Measurements from ENCODE around the gene JAKMIP1.

The JAKMIP1 gene

GRCh38 chr4:6208416-6208815, 8.1 kb upstream of the JAKMIP1 start:
- TF ChIP-seq CTCF (IDR thresholded peaks at IDR 0.05; ENCODE audit: low read depth, low read length, missing control alignments): no peak
- no peak for DNase-seq (ENCODE audit: extremely low read depth, low read depth)
- no peak overlapping the region for H3K4me3 ChIP-seq (replicated peaks; ENCODE audit: low read depth, low read length)

DNA sequence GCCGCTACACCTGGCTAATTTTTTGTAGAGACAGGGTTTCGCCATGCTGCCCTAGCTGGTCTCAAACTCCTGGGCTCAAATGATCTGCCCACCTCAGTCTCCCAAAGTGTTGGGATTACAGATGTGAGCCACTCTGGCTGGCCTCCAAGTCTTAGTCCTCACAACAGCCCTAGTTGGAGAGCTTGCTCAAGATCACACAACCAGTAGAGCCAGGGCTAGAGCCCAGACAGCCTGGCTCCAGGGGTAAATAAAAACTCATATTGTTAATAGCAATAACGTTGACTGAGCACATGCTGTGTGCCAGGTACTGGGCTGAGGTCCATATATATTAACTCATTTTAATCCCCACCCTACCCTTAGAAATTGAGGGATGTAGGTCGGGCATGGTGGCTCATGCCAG, 7.3 kb upstream of the JAKMIP1 start:
- no peak overlapping the region for H3K4me3 ChIP-seq (replicated peaks; ENCODE audit: low read depth, low read length)
- TF ChIP-seq CTCF (IDR thresholded peaks at IDR 0.05; ENCODE audit: low read depth, low read length, missing control alignments): no peak

GRCh38 chr4:6206771-6207290, 6.5 kb upstream of the JAKMIP1 start:
- no peak for DNase-seq (ENCODE audit: extremely low read depth, low read depth)
- no peak overlapping the region for H3K4me3 ChIP-seq (replicated peaks; ENCODE audit: low read depth, low read length)
- no peak for TF ChIP-seq CTCF (IDR thresholded peaks at IDR 0.05; ENCODE audit: low read depth, low read length, missing control alignments)

More for the DNA sequence above, 7.3 kb upstream of the JAKMIP1 start:
- no peak for DNase-seq (ENCODE audit: extremely low read depth, low read depth)

DNA sequence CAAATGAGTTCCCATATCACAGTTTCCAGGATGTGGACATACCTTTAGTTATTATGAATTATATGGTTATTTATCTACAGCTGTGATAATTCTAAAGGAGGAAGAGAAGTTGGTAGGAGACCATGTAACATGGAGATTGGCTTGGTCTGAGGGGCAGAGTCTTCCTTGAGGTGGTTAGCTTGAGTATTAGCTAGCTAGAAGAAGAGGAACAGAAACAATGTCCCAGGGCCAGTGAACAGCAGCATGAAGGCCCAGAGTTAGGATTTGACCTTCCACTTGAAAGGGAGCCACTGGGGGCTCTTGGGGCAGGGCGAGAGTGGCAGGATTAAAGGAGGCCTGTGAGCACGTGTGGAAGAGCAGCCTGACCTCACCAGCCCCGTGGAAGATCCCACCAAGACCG, 5.6 kb upstream of the JAKMIP1 start:
- no peak for DNase-seq (ENCODE audit: extremely low read depth, low read depth)
- no peak for TF ChIP-seq CTCF (IDR thresholded peaks at IDR 0.05; ENCODE audit: low read depth, low read length, missing control alignments)
- H3K4me3 ChIP-seq (replicated peaks; ENCODE audit: low read depth, low read length): no peak overlapping the region

DNA sequence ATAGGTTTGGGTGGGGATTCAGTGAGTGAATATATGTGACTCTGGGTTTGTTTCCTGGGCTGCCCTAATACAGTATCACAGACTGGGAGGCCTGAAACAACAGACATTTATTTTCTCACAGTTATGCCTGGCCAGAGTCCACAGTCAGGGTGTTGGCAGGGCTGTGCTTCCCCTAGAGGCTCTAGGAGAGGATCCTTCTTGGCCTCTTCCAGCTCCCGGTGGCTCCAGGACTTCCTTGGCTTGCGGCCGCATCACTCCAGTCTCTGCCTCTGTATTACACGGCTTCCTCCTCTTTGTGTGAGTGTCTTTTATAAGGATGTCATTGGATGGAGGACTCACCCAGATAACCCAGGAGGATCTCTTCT, 5.2 kb upstream of the JAKMIP1 start:
- no peak overlapping the region for H3K4me3 ChIP-seq (replicated peaks; ENCODE audit: low read depth, low read length)
- DNase-seq (ENCODE audit: extremely low read depth, low read depth): no peak
- no peak for TF ChIP-seq CTCF (IDR thresholded peaks at IDR 0.05; ENCODE audit: low read depth, low read length, missing control alignments)

DNA sequence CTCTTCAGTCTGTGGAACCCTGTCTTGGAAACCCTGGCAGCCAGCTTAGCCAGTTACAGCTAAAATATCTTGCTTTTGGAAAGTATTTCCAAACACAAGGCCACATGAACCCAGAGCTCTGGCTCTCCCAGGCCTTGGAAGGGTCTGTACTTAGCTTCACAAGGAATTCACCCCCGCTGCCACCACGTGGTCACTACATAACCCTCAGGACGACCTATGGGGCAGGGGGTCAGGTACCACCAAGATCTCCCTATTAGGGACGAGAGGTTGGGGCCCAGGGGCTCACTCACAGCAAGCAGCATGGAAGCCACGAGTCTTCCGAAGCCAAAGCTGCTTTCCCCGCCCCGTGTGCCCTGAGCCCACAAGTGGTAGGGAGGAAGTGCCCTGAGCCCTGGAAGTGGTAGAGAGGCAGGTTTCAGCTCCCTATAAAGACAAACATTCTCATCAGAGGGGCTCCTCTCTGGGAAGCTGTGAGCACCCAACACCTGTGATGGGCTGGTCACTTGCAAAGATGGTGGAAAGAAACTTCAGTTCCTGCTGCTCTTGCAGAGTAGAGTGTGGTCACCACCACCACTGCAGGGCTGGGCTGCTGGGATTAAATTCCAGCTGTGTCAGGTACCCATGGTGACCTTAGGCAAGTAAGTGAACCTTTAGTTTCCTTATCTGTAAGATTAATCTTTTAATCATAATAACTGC, 4.7 kb upstream of the JAKMIP1 start:
- DNase-seq (ENCODE audit: extremely low read depth, low read depth): no peak
- no peak overlapping the region for H3K4me3 ChIP-seq (replicated peaks; ENCODE audit: low read depth, low read length)
- no peak for TF ChIP-seq CTCF (IDR thresholded peaks at IDR 0.05; ENCODE audit: low read depth, low read length, missing control alignments)

GRCh38 chr4:6204098-6204497, 3.7 kb upstream of the JAKMIP1 start:
- H3K4me3 ChIP-seq (replicated peaks; ENCODE audit: low read depth, low read length): no peak overlapping the region
- TF ChIP-seq CTCF (IDR thresholded peaks at IDR 0.05; ENCODE audit: low read depth, low read length, missing control alignments): no peak
- DNase-seq (ENCODE audit: extremely low read depth, low read depth): no peak
